A549 (cell line): Measurements from ENCODE around the gene TSKS.

ENCODE experiments used
- CTCF ChIP-seq: fragments of >200 bp; sonication (Bioruptor Twin); formaldehyde crosslinking; IDR thresholded peaks from 3 replicates; pipeline ENCODE4 v1.5.1; 2016
- MYC ChIP-seq: IDR thresholded peaks from 2 replicates; pipeline ENCODE4 v1.6.1; 2012; ENCODE audit warnings: mild to moderate bottlenecking, inconsistent platforms, low read length, improper control_type of control experiment, borderline replicate concordance
- POLR2A ChIP-seq: IDR thresholded peaks from 2 replicates; pipeline ENCODE4 v1.6.1; 2012; ENCODE audit warnings: mild to moderate bottlenecking, low read length
- RFX5 ChIP-seq: fragments of 450-650 bp; IDR thresholded peaks from 2 replicates; pipeline ENCODE4 v1.7.1; 2014; ENCODE audit warnings: antibody characterized with exemption, mild to moderate bottlenecking, moderate library complexity

GRCh38 chr19:49793561-49793840 is 30.4 kb upstream of the TSKS start:
- no peak for TF ChIP-seq MYC
- TF ChIP-seq CTCF = no peak
- TF ChIP-seq POLR2A = no peak
- no peak for TF ChIP-seq RFX5
